Measurements from ENCODE around the gene KCNG2. TPM values are rescaled to one million over a fixed set of nuclear protein-coding genes. Genes with fewer than 3 reads are reported as not detected.

The KCNG2 gene
- total and polyA plus RNA-seq, 5 experiments from 2014 or later, result not detected

DNA sequence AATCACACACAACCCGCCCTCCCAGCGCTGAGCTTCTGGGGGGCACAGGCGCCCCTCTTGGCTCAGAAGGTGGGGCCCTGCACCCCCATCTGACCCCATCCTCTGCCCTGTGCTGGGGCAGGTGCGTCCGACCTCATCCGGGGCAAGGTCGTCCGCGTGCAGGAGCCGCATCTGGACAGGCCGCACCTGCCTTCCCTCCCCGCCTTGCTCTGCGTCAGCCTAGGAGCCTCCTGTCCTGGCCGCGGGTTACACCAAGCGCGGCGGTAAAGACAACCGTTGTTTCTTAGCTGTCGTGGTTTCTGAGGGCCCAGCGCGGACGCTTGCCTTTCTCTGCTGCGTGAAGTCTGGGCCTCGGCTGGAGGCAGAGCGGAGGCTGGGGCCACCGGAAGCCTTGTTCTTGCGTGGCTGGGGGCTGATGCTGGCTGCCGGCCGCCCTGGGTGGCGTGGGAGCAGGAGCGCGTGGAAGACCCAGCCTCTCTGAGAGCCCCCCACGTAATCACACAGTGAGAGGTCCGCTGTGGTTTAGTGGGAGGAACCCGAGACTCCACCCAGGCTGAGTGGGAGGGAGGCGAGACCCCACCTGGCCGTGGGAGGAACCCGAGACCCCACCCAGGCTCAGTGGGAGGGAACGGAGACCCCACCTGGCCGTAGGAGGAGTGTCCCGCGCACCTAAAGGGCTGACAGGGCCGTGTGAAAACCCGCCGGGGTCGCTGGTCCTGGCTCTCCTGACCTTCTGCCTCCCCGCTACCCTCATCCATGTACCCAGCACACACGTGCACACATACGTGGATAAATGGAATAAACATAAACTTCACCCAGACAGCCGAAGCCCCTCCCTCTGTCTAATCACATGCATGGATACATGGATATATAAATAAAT, 51.8 kb downstream of the KCNG2 start:
- no peak overlapping the region for H3K4me3 Mint-ChIP-seq
- POLR2A ChIA-PET, result no interaction called here
- peaks cover 0 to 7% (median 0%) of the 10 kb centered on the region in 5 donors for H3K27me3 Mint-ChIP-seq
- no peak for DNase-seq
- ATAC-seq, result no peak
- H3K9me3 Mint-ChIP-seq, result no peaks in the 10 kb centered on the region
- no peaks in the 10 kb centered on the region for H3K4me1 Mint-ChIP-seq
- H3K36me3 Mint-ChIP-seq, result no peaks in the 10 kb centered on the region
- no peak overlapping the region for H3K27ac Mint-ChIP-seq

DNA sequence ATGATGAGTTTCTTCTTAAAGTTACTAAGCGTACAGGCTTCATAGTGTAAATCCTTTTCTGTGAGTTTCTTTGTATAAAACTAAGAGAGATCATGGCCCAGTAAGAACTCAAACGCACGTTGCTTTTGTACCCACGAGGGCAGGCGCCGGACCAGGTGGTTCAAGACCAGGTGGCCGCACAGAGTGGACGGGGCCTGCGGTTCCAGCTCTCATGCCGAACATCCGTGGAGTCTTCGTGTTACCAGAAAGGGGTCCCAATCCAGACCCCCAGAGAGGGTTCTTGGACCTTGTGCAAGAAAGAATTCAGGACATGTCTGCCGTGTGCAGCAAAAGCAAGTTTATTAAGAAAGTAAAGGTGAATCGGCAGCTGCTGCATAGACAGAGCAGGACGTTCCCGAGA, 53.0 kb downstream of the KCNG2 start:
- Mint-ChIP-seq H3K27me3 (peaks cover 0 to 14% (median 2%) of the 10 kb centered on the region in 5 donors), H3K4me3 (no peak overlapping the region), H3K36me3 (no peaks in the 10 kb centered on the region), H3K27ac (no peak overlapping the region), H3K4me1 (peaks cover 0 to 9% (median under 1%) of the 10 kb centered on the region in 4 donors), H3K9me3 (no peaks in the 10 kb centered on the region)
- POLR2A ChIA-PET, result interaction anchor here (0.5 kb wide), 1 partner anchor 466 kb away, joined by 6 read pairs; no protein-coding TSS in a partner anchor
- no peak for ATAC-seq
- DNase-seq, result no peak

GRCh38 chr18:79851489-79851888, 53.8 kb downstream of the KCNG2 start:
- ATAC-seq (no peak), DNase-seq (no peak)
- Mint-ChIP-seq H3K27ac (no peak overlapping the region), H3K4me1 (peaks cover 0 to 11% (median 1%) of the 10 kb centered on the region in 4 donors), H3K36me3 (no peaks in the 10 kb centered on the region), H3K4me3 (no peak overlapping the region), H3K27me3 (peaks cover 0 to 16% (median 2%) of the 10 kb centered on the region in 5 donors), H3K9me3 (no peaks in the 10 kb centered on the region)
- POLR2A ChIA-PET, result no interaction called here

- Mint-ChIP-seq H3K4me3 (no peak overlapping the region), H3K27ac (no peak overlapping the region), H3K27me3 (peaks cover 0 to 16% (median 2%) of the 10 kb centered on the region in 5 donors), H3K36me3 (no peaks in the 10 kb centered on the region), H3K4me1 (peaks cover 0 to 11% (median 2%) of the 10 kb centered on the region in 4 donors), H3K9me3 (no peaks in the 10 kb centered on the region)
- DNase-seq (no peak), ATAC-seq (no peak)
- POLR2A ChIA-PET, result no interaction called here
Observed at GRCh38 chr18:79851950-79852349, 54.2 kb downstream of the KCNG2 start.

DNA sequence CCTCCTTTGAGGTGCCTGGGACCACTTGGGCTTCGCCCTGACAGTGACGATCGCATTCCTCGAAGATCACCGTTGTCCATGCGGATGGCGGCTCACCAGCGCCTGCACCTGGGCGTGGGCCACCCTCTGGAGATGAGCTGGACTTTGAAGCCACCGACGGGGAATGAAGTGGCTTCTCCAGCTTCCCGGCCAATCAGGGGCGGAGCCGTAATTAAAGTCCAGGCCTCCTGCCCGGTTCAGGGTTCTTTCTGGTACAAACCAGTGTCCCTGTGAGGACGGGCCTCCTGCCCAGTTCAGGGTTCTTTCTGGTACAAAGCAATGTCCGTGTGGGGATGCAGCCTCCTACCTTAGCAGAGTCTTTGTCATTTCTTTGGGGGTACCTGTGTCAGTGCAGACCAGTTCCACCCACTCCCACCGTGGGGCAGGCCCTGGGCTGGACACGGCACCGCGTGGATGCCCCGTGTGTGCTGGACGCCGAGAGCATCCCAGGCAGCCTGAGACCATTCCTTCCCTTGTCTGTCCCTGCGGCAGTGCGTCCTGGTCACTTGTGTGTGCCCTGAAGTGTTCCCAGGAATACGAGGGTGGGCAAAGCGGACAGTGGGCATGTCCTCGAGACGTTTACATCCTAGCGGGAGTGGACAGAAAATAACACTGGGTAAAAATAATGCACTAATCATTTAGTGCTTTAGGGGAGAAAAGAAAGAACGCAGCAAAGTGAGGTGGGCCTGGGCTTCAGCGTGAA, 55.0 kb downstream of the KCNG2 start:
- peak overlapping the region in 1 of 10 donors; percentile 56 for H3K27ac Mint-ChIP-seq
- H3K36me3 Mint-ChIP-seq, result no peaks in the 10 kb centered on the region
- H3K4me1 Mint-ChIP-seq, result peaks cover 2 to 14% (median 6%) of the 10 kb centered on the region in 4 donors
- ATAC-seq, result no peak
- DNase-seq, result no peak
- POLR2A ChIA-PET, result no interaction called here
- H3K9me3 Mint-ChIP-seq, result no peaks in the 10 kb centered on the region
- peak overlapping the region in 1 of 10 donors; percentile 20 for H3K4me3 Mint-ChIP-seq
- H3K27me3 Mint-ChIP-seq, result peaks cover 0 to 16% (median 2%) of the 10 kb centered on the region in 5 donors

DNA sequence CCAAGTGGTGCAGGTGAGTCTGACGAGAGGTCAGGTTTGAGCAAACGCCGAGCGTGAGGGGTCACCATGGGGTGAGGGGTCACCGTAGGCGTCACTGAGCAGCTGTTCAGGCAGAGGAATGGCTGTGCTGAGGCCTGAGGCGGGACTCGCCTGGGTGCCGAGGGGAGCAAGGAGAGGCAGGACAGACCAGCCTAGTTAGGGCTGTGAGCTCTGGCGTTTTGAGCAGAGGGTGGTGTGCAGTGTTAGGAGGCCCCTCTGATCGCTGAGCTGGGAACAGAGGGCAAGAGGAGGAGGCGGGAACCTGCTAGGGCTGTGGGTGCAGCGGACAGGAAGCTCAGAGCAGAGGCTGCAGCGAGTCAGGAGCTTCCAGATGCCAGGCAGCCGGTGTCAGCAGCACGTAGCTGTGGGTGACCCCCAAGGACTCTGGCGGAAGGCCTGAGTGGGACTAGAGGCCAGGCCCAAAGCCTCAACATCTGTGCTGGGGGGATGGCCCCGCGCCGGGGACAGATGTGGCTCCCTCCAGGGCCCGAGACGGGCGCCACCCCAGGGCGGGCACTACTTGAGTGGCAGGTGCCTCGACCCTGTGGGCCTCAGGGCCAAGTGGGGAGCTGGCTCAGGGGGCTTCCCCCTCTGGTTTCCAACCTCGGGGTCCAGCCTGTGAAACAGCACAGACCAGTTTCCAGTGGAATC, 55.7 kb downstream of the KCNG2 start:
- POLR2A ChIA-PET, result no interaction called here
- ATAC-seq (no peak), DNase-seq (no peak)
- H3K27me3 Mint-ChIP-seq, result peaks cover 0 to 16% (median 2%) of the 10 kb centered on the region in 5 donors
- H3K9me3 Mint-ChIP-seq, result no peaks in the 10 kb centered on the region
- no peaks in the 10 kb centered on the region for H3K36me3 Mint-ChIP-seq
- H3K27ac Mint-ChIP-seq, result no peak overlapping the region
- H3K4me1 Mint-ChIP-seq, result peaks cover 2 to 14% (median 6%) of the 10 kb centered on the region in 4 donors
- H3K4me3 Mint-ChIP-seq, result no peak overlapping the region

DNA sequence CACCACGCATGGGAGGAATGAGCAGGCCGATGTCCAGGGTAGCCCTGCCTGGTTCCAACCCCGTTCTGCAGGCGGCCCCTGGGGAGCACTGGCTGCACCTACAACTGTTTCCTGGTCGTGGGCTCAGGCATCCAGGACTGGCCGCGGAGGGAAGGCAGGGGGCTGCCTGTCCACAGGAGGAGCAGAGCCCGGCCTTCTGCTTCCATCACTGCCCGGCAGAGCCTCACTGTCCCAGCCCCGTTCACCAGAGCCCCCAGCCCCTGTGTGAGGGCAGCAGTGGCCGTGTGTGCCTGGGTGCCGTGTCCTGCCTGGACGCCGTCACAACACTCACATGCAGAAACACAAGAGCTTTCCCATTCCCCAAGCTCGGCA, 56.2 kb downstream of the KCNG2 start:
- Mint-ChIP-seq H3K9me3 (no peaks in the 10 kb centered on the region), H3K27ac (no peak overlapping the region), H3K4me1 (peaks cover 2 to 14% (median 6%) of the 10 kb centered on the region in 4 donors), H3K36me3 (no peaks in the 10 kb centered on the region), H3K27me3 (peaks cover 0 to 16% (median 2%) of the 10 kb centered on the region in 5 donors), H3K4me3 (no peak overlapping the region)
- POLR2A ChIA-PET, result no interaction called here
- DNase-seq (no peak), ATAC-seq (no peak)

DNA sequence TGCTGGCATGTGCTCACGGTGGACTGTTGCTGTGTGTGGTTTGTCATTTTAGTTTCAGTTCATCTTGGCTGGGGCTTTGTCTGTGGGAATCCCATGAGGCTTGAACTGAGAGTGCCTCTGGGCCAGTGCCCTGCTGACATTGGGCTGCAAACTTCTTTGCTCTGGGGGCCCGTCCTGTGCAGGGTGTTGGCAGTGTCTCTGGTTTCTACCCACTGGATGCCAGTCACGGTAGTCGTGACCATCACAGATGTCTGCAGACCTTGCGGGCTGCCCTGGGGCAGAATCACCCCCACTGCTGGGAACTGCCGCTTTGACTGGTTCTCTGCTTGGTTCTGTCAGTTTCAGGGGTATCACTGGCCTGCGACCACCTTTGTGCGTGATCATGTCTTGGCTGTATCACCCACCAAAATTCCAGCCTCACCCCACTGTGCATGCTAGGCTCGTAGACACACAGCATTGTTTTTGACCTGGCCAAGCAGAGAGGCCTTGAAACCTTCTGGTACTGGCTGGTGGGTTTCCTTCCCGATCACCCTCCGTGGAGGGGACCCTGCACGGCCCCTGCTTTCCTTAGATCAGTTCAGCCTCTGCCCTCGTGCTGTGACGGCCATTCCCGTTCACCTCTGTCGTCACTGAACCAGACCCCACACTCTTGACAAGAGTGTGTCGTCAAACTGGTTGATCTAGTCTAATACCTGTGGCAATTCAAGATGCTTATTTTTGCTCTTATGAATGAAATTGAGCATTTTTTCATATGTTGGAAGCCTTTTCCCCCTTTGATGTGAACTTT, 57.6 kb downstream of the KCNG2 start:
- H3K27ac Mint-ChIP-seq, result peak overlapping the region in 1 of 10 donors; percentile 37
- DNase-seq, result no peak
- no peak for ATAC-seq
- H3K27me3 Mint-ChIP-seq, result peaks cover 0 to 16% (median 2%) of the 10 kb centered on the region in 5 donors
- peaks cover 2 to 14% (median 6%) of the 10 kb centered on the region in 4 donors for H3K4me1 Mint-ChIP-seq
- peaks cover 0 to 4% (median 0%) of the 10 kb centered on the region in 9 donors for H3K9me3 Mint-ChIP-seq
- H3K4me3 Mint-ChIP-seq, result no peak overlapping the region
- POLR2A ChIA-PET, result no interaction called here
- H3K36me3 Mint-ChIP-seq, result no peaks in the 10 kb centered on the region

- POLR2A ChIA-PET, result no interaction called here
- peaks cover 0 to 14% (median 3%) of the 10 kb centered on the region in 9 donors for H3K9me3 Mint-ChIP-seq
- peak overlapping the region in 6 of 10 donors; percentile 7 to 49 (median 30) for H3K4me3 Mint-ChIP-seq
- H3K36me3 Mint-ChIP-seq, result no peaks in the 10 kb centered on the region
- ATAC-seq (peak; percentile 52 to 63), DNase-seq (peak in 5 of 10 donors; percentile 3 to 29 (median 19))
- H3K27me3 Mint-ChIP-seq, result peaks cover 2 to 16% (median 5%) of the 10 kb centered on the region in 5 donors
- H3K4me1 Mint-ChIP-seq, result peaks cover 2 to 14% (median 6%) of the 10 kb centered on the region in 4 donors
- peak overlapping the region in 3 of 10 donors; percentile 37 to 82 (median 80) for H3K27ac Mint-ChIP-seq
Observed at GRCh38 chr18:79856119-79857007, 58.6 kb downstream of the KCNG2 start.

DNA sequence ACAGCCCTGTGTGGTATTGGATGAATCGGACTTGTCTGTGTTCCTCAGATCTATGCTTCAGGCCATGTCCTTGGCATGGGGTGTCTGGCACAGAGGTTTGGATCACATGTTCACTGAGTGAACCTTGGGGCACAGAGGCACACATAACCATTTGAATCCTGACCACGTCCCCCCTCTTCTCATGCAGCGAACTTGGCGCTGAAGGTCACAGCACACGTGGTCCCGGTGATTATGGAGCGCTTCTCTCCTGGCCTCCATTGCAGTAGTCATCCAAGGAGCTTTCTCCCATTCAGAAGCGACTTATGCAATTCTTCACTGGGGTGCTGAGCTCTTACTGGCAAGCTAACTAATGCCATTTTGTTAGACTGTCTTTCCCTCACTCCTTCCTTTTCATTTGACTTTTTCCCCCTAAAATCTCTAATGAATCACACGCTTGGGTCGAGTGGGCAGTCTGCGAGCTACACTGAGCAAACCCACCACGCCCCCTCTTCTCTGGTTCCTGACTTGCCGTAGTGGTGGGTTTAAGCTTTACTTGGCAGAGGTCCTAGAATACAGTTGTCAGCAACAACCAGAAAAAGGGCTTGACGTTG, 59.4 kb downstream of the KCNG2 start:
- peak overlapping the region in 6 of 10 donors; percentile 5 to 82 (median 71) for H3K27ac Mint-ChIP-seq
- H3K9me3 Mint-ChIP-seq, result peaks cover 3 to 22% (median 10%) of the 10 kb centered on the region in 9 donors
- H3K4me1 Mint-ChIP-seq, result peaks cover 2 to 14% (median 6%) of the 10 kb centered on the region in 4 donors
- POLR2A ChIA-PET, result no interaction called here
- peak in 1 of 2 donors; percentile 12 for ATAC-seq
- peaks cover 2 to 16% (median 6%) of the 10 kb centered on the region in 5 donors for H3K27me3 Mint-ChIP-seq
- peaks cover 0 to 8% (median 4%) of the 10 kb centered on the region in 3 donors for H3K36me3 Mint-ChIP-seq
- peak in 1 of 10 donors; percentile 3 for DNase-seq
- peak overlapping the region in 7 of 10 donors; percentile 22 to 60 (median 36) for H3K4me3 Mint-ChIP-seq

GRCh38 chr18:79859314-79859713, 61.6 kb downstream of the KCNG2 start:
- peaks cover 3 to 23% (median 14%) of the 10 kb centered on the region in 9 donors for H3K9me3 Mint-ChIP-seq
- no peak for DNase-seq
- no peak overlapping the region for H3K4me3 Mint-ChIP-seq
- POLR2A ChIA-PET, result no interaction called here
- H3K4me1 Mint-ChIP-seq, result peaks cover 2 to 14% (median 6%) of the 10 kb centered on the region in 4 donors
- peaks cover 0 to 9% (median 4%) of the 10 kb centered on the region in 3 donors for H3K36me3 Mint-ChIP-seq
- no peak for ATAC-seq
- peaks cover 0 to 23% (median 6%) of the 10 kb centered on the region in 5 donors for H3K27me3 Mint-ChIP-seq
- H3K27ac Mint-ChIP-seq, result no peak overlapping the region
